ENCODE measurements around the gene DLX4.

Gene DLX4

GRCh38 chr17:49946964-49947584 lies 21.9 kb upstream of the DLX4 start:
- no peak for DNase-seq (ENCODE audit: low read depth, low spot score)

- no peak for DNase-seq (ENCODE audit: low read depth, low spot score)
Measured at GRCh38 chr17:49949634-49950033, 19.4 kb upstream of the DLX4 start.

- DNase-seq (ENCODE audit: low read depth, low spot score): no peak
Measured at GRCh38 chr17:49951362-49952082, 17.5 kb upstream of the DLX4 start.

GRCh38 chr17:49952209-49952911 lies 16.6 kb upstream of the DLX4 start:
- DNase-seq (ENCODE audit: low read depth, low spot score): no peak

GRCh38 chr17:49952912-49953497 lies 16.0 kb upstream of the DLX4 start:
- DNase-seq (ENCODE audit: low read depth, low spot score): no peak

GRCh38 chr17:49955157-49955556 lies 13.8 kb upstream of the DLX4 start:
- no peak for DNase-seq (ENCODE audit: low read depth, low spot score)

- no peak for DNase-seq (ENCODE audit: low read depth, low spot score)
Measured at GRCh38 chr17:49956780-49957179, 12.2 kb upstream of the DLX4 start.

- DNase-seq (ENCODE audit: low read depth, low spot score): no peak
Measured at GRCh38 chr17:49957350-49957749, 11.6 kb upstream of the DLX4 start.

GRCh38 chr17:49958723-49959122 lies 10.3 kb upstream of the DLX4 start:
- no peak for DNase-seq (ENCODE audit: low read depth, low spot score)

GRCh38 chr17:49959183-49959935 lies 9.6 kb upstream of the DLX4 start:
- DNase-seq (ENCODE audit: low read depth, low spot score): no peak

- DNase-seq (ENCODE audit: low read depth, low spot score): no peak
Measured at GRCh38 chr17:49962599-49963308, 6.2 kb upstream of the DLX4 start.

- no peak for DNase-seq (ENCODE audit: low read depth, low spot score)
Measured at GRCh38 chr17:49963309-49963625, 5.7 kb upstream of the DLX4 start.

GRCh38 chr17:49963626-49964302 lies 5.2 kb upstream of the DLX4 start:
- no peak for DNase-seq (ENCODE audit: low read depth, low spot score)

GRCh38 chr17:49964303-49964768 lies 4.7 kb upstream of the DLX4 start:
- DNase-seq (ENCODE audit: low read depth, low spot score): no peak

- DNase-seq (ENCODE audit: low read depth, low spot score): no peak
Measured at GRCh38 chr17:49964769-49965523, 4.0 kb upstream of the DLX4 start.

GRCh38 chr17:49965524-49965909 lies 3.5 kb upstream of the DLX4 start:
- no peak for DNase-seq (ENCODE audit: low read depth, low spot score)

- no peak for DNase-seq (ENCODE audit: low read depth, low spot score)
Measured at GRCh38 chr17:49966767-49967166, 2.2 kb upstream of the DLX4 start.

- no peak for DNase-seq (ENCODE audit: low read depth, low spot score)
Measured at GRCh38 chr17:49967205-49967604, 1.8 kb upstream of the DLX4 start.

- DNase-seq (ENCODE audit: low read depth, low spot score): no peak
Measured at GRCh38 chr17:49967621-49968404, 1.2 kb upstream of the DLX4 start.
